ENCODE data around the gene KLHL6.

DNA sequence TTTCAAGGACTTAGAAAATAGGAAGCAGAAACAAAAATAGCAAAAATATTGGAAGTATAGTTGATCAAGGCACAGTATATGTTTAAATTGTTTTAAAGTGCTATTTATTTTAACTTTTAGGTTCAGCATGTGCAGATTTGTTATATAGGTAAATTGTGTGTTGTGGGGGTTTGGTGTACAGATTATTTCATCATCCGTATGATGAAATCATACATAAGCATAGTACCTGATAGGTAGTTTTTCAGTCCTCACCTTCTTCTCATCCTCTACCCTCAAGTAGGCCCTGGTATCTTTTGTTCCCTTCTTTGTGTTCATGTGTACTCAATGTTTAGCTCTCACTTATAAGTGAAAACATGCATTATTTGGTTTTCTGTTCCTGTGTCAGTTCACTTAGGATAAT lies 50.9 kb downstream of the KLHL6 start:
- TF ChIP-seq POLR2A (IDR thresholded peaks at IDR 0.05) (no peak), POLR2AphosphoS5 (IDR thresholded peaks at IDR 0.05) (no peak)
- TF ChIP-seq, protein P1, sequence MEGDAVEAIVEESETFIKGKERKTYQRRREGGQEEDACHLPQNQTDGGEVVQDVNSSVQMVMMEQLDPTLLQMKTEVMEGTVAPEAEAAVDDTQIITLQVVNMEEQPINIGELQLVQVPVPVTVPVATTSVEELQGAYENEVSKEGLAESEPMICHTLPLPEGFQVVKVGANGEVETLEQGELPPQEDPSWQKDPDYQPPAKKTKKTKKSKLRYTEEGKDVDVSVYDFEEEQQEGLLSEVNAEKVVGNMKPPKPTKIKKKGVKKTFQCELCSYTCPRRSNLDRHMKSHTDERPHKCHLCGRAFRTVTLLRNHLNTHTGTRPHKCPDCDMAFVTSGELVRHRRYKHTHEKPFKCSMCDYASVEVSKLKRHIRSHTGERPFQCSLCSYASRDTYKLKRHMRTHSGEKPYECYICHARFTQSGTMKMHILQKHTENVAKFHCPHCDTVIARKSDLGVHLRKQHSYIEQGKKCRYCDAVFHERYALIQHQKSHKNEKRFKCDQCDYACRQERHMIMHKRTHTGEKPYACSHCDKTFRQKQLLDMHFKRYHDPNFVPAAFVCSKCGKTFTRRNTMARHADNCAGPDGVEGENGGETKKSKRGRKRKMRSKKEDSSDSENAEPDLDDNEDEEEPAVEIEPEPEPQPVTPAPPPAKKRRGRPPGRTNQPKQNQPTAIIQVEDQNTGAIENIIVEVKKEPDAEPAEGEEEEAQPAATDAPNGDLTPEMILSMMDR (IDR thresholded peaks at IDR 0.05) = no peak
